ENCODE measurements around the gene PCDHGB5. TPM values are rescaled to one million over a fixed set of nuclear protein-coding genes. Genes with fewer than 3 reads are reported as not detected.
"Not testable (repeated sequence)": the region's sequence is repeated elsewhere in the genome, so short reads cannot be mapped to it uniquely, and the experiment has no call there.

Gene PCDHGB5
- total and polyA plus RNA-seq, 8 donors, result 0.35 to 16.8 (median 2.7) TPM; not detected in 1

DNA sequence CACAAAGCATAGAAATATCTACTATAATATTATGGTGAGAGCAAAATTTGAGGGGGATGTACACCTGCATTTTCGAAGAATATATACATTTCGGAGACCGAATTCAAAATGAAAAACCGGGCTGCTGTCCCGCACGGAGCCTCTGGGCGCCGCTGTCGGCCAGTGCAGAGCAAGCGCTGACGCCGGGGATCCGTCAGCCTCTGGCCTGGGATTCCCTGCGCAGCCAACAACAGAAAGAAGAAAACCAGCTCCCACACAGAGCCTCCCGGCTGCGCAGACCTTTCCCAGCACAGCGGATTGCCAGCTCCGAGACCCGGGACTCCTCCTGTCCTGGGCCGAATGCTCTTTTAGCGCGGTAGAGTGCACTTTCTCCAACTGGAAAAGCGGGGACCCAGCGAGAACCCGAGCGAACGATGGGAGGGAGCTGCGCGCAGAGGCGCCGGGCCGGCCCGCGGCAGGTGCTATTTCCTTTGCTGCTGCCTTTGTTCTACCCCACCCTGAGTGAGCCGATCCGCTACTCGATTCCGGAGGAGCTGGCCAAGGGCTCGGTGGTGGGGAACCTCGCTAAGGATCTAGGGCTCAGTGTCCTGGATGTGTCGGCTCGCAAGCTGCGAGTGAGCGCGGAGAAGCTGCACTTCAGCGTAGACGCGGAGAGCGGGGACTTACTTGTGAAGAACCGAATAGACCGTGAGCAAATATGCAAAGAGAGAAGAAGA is 10.2 kb downstream of the PCDHGB5 start, which contains the start of gene PCDHGB6:
Gene PCDHGB6, plus strand, starts transcription at position 232 of the 716 bp plus-strand sequence. Its CDS starts 182 bp downstream, at position 414.
- H3K27ac ChIP-seq; intact Hi-C loops (cut with DNase I; ENCODE audit: low total_unique reads); H3K4me1 ChIP-seq: not testable (repeated sequence)
- peak in 3 of 7 experiments; percentile 23 to 30 (median 29) for TF ChIP-seq CTCF (IDR thresholded peaks at IDR 0.05)
- H3K9me3 ChIP-seq, result peaks cover 49 to 100% (median 95%) of the 10 kb centered on the region in 4 donors
- peak within 1 kb of the TSS; percentile 11 to 35 (median 20) for H3K4me3 ChIP-seq
- DNase-seq, result peak in 1 of 2 donors; percentile 71
- peaks cover 0 to 13% (median 6%) of the 10 kb centered on the region in 4 donors for H3K36me3 ChIP-seq
- WGBS, 5 donors, result 9 to 14% (median 12%) methylated on average over 38 to 50 of the region's 51 CpGs
- peaks cover 0 to 82% (median 44%) of the 10 kb centered on the region in 3 donors for H3K27me3 ChIP-seq

GRCh38 chr5:141409598-141410306 is 12.0 kb downstream of the PCDHGB5 start:
- TF ChIP-seq POLR2AphosphoS5 (IDR thresholded peaks at IDR 0.05), result no peak
- TF ChIP-seq EP300 (IDR thresholded peaks at IDR 0.05), result no peak
- no peak for TF ChIP-seq POLR2A (IDR thresholded peaks at IDR 0.05)
- no peak for TF ChIP-seq CTCF (IDR thresholded peaks at IDR 0.05)
- Histone ChIP-seq H3K4me3 (no peak overlapping the region), H3K27me3 (peaks cover 0 to 84% (median 37%) of the 10 kb centered on the region in 3 donors), H3K9me3 (peaks cover 52 to 100% (median 95%) of the 10 kb centered on the region in 4 donors), H3K27ac (no peak overlapping the region), H3K36me3 (peaks cover 0 to 18% (median 8%) of the 10 kb centered on the region in 4 donors), H3K4me1 (peaks cover 0 to 10% (median 2%) of the 10 kb centered on the region in 4 donors)
- intact Hi-C loops (cut with DNase I; ENCODE audit: low total_unique reads), result loop anchor here (10.0 kb wide), 1 partner anchor 115 kb away; no protein-coding TSS in a partner anchor
- DNase-seq, result no peak
- 22 to 36% (median 24%) methylated on average over 13 to 64 of the region's 64 CpGs for WGBS, 5 donors

GRCh38 chr5:141411575-141411974 is 13.8 kb downstream of the PCDHGB5 start:
- no peak overlapping the region for H3K4me3 ChIP-seq
- H3K4me1 ChIP-seq, result peaks cover 0 to 15% (median 2%) of the 10 kb centered on the region in 4 donors
- no peak for DNase-seq
- H3K9me3 ChIP-seq, result peaks cover 50 to 99% (median 91%) of the 10 kb centered on the region in 4 donors
- H3K27ac ChIP-seq, result no peak overlapping the region
- H3K27me3 ChIP-seq, result peaks cover 0 to 79% (median 34%) of the 10 kb centered on the region in 3 donors
- intact Hi-C loops (cut with DNase I; ENCODE audit: low total_unique reads), result loop anchor here (10.0 kb wide), 1 partner anchor 113 kb away; no protein-coding TSS in a partner anchor
- peaks cover 0 to 14% (median 8%) of the 10 kb centered on the region in 4 donors for H3K36me3 ChIP-seq
- no peak for TF ChIP-seq CTCF (IDR thresholded peaks at IDR 0.05)
- no peak for TF ChIP-seq EP300 (IDR thresholded peaks at IDR 0.05)
- WGBS, 5 donors, result 47 to 64% (median 53%) methylated on average over 3 of the region's 3 CpGs

GRCh38 chr5:141412854-141413539 is 15.2 kb downstream of the PCDHGB5 start, which contains the start of gene PCDHGA10:
TSS of gene PCDHGA10 (plus strand) at chr5:141412987. CDS start at chr5:141413176, 189 bp downstream.
- H3K27ac ChIP-seq, result no peak within 1 kb of the TSS

More at GRCh38 chr5:141412854-141413539, 15.2 kb downstream of the PCDHGB5 start, which contains the start of gene PCDHGA10:
- Histone ChIP-seq H3K4me1 (peaks cover 0 to 20% (median 5%) of the 10 kb centered on the region in 4 donors), H3K36me3 (peaks cover 0 to 14% (median 8%) of the 10 kb centered on the region in 4 donors), H3K9me3 (peaks cover 43 to 99% (median 89%) of the 10 kb centered on the region in 4 donors), H3K4me3 (peak within 1 kb of the TSS; percentile 27 to 48 (median 39)), H3K27me3 (peaks cover 0 to 81% (median 31%) of the 10 kb centered on the region in 3 donors)
- intact Hi-C loops (cut with DNase I; ENCODE audit: low total_unique reads), result loop anchor here (10.0 kb wide), 1 partner anchor 112 kb away; no protein-coding TSS in a partner anchor
- peak; percentile 67 to 77 for DNase-seq
- 7 to 20% (median 10%) methylated on average over 24 to 31 of the region's 31 CpGs for WGBS, 5 donors
- no peak for TF ChIP-seq POLR2AphosphoS5 (IDR thresholded peaks at IDR 0.05)
- TF ChIP-seq EP300 (IDR thresholded peaks at IDR 0.05), result no peak
- TF ChIP-seq POLR2A (IDR thresholded peaks at IDR 0.05), result no peak
- TF ChIP-seq CTCF (IDR thresholded peaks at IDR 0.05), result peak in 4 of 7 experiments; percentile 22 to 46 (median 33)
